Immature natural killer cell (primary cell): ENCODE data around the gene PLA2G4B. TPM values are rescaled to one million over a fixed set of nuclear protein-coding genes. Genes with fewer than 3 reads are reported as not detected.

Source experiments
- DNase-seq, 3 donors: peaks; one replicate each; pipeline ENCODE4 v3.0.0; 2022; ENCODE audit warnings: mixed read lengths in 1 of 3
- H3K27ac Mint-ChIP-seq, 6 donors: one replicate each; pipeline ENCODE4 v1.8.0; 2020; ENCODE audit warnings: mixed read lengths in 6 of 6, mild to moderate bottlenecking in 5 of 6, inconsistent platforms in 4 of 6, moderate library complexity in 3 of 6
- H3K27me3 Mint-ChIP-seq, 3 donors: one replicate each; pipeline ENCODE4 v1.8.0; 2020 to 2021; ENCODE audit warnings: low read depth in 3 of 3, mild to moderate bottlenecking in 3 of 3, mixed read lengths in 3 of 3, moderate library complexity in 3 of 3, inconsistent platforms in 1 of 3
- H3K36me3 Mint-ChIP-seq, 3 donors: one replicate each; pipeline ENCODE4 v1.8.0; 2020; ENCODE audit warnings: mixed read lengths in 3 of 3, inconsistent platforms in 2 of 3, mild to moderate bottlenecking in 2 of 3
- H3K4me1 Mint-ChIP-seq, 2 donors: one replicate each; pipeline ENCODE4 v1.8.0; 2020; ENCODE audit warnings: inconsistent platforms in 2 of 2, mild to moderate bottlenecking in 2 of 2, mixed read lengths in 2 of 2, moderate library complexity in 1 of 2
- H3K4me3 Mint-ChIP-seq, 5 donors: one replicate each; pipeline ENCODE4 v1.8.0; 2020; ENCODE audit warnings: mild to moderate bottlenecking in 5 of 5, mixed read lengths in 5 of 5, inconsistent platforms in 3 of 5, moderate library complexity in 3 of 5
- H3K9me3 Mint-ChIP-seq, 6 donors: one replicate each; pipeline ENCODE4 v1.8.0; 2020; ENCODE audit warnings: mild to moderate bottlenecking in 6 of 6, mixed read lengths in 6 of 6, inconsistent platforms in 4 of 6, moderate library complexity in 3 of 6
- polyA plus RNA-seq, 3 donors: library from polyadenylated mRNA; unstranded; fragments of 300-500 nt; fragmentation: Illumina TruSeq; gene quantifications; one replicate each; pipeline ENCODE4 v1.2.3, GENCODE V29; 2021

The PLA2G4B gene
- polyA plus RNA-seq, 3 donors from 2014 or later: 1.1 to 2.7 TPM; not detected in 1

- peaks cover 6 to 8% of the 10 kb centered on the region in 2 donors for H3K4me1 Mint-ChIP-seq
- H3K4me3 Mint-ChIP-seq: no peak overlapping the region
- no peak for DNase-seq
- H3K9me3 Mint-ChIP-seq: no peaks in the 10 kb centered on the region
- H3K27ac Mint-ChIP-seq: no peak overlapping the region
- peaks cover 16 to 40% (median 16%) of the 10 kb centered on the region in 3 donors for H3K36me3 Mint-ChIP-seq
- H3K27me3 Mint-ChIP-seq: peaks cover 0 to 3% (median 2%) of the 10 kb centered on the region in 3 donors
Measured at GRCh38 chr15:41813426-41813825, 25.2 kb upstream of the PLA2G4B start.

- H3K4me3 Mint-ChIP-seq: no peak overlapping the region
- H3K9me3 Mint-ChIP-seq: no peaks in the 10 kb centered on the region
- peaks cover 0 to 2% (median 0%) of the 10 kb centered on the region in 3 donors for H3K27me3 Mint-ChIP-seq
- no peak overlapping the region for H3K27ac Mint-ChIP-seq
- H3K4me1 Mint-ChIP-seq: peaks cover 6 to 8% of the 10 kb centered on the region in 2 donors
- peaks cover 16 to 43% (median 17%) of the 10 kb centered on the region in 3 donors for H3K36me3 Mint-ChIP-seq
- DNase-seq: no peak
Measured at GRCh38 chr15:41814534-41814933, 24.1 kb upstream of the PLA2G4B start.

GRCh38 chr15:41816788-41817187 is 21.9 kb upstream of the PLA2G4B start:
- DNase-seq: no peak
- H3K27me3 Mint-ChIP-seq: peaks cover 0 to 3% (median 2%) of the 10 kb centered on the region in 3 donors
- H3K9me3 Mint-ChIP-seq: no peaks in the 10 kb centered on the region
- H3K27ac Mint-ChIP-seq: no peak overlapping the region
- H3K36me3 Mint-ChIP-seq: peaks cover 19 to 43% (median 20%) of the 10 kb centered on the region in 3 donors
- H3K4me1 Mint-ChIP-seq: no peaks in the 10 kb centered on the region
- H3K4me3 Mint-ChIP-seq: no peak overlapping the region

- H3K36me3 Mint-ChIP-seq: peaks cover 20 to 43% (median 20%) of the 10 kb centered on the region in 3 donors
- no peaks in the 10 kb centered on the region for H3K4me1 Mint-ChIP-seq
- H3K9me3 Mint-ChIP-seq: no peaks in the 10 kb centered on the region
- DNase-seq: no peak
- H3K4me3 Mint-ChIP-seq: no peak overlapping the region
- H3K27ac Mint-ChIP-seq: peak overlapping the region in 1 of 6 donors; percentile 34
- H3K27me3 Mint-ChIP-seq: peaks cover 0 to 3% (median 2%) of the 10 kb centered on the region in 3 donors
Measured at GRCh38 chr15:41817327-41817726, 21.3 kb upstream of the PLA2G4B start.

- H3K4me1 Mint-ChIP-seq: no peaks in the 10 kb centered on the region
- peaks cover 0 to 3% (median 2%) of the 10 kb centered on the region in 3 donors for H3K27me3 Mint-ChIP-seq
- H3K27ac Mint-ChIP-seq: no peak overlapping the region
- peaks cover 20 to 45% (median 20%) of the 10 kb centered on the region in 3 donors for H3K36me3 Mint-ChIP-seq
- DNase-seq: no peak
- H3K4me3 Mint-ChIP-seq: no peak overlapping the region
- H3K9me3 Mint-ChIP-seq: no peaks in the 10 kb centered on the region
Measured at GRCh38 chr15:41817781-41818180, 20.9 kb upstream of the PLA2G4B start.

GRCh38 chr15:41819455-41820050 is 19.1 kb upstream of the PLA2G4B start:
- H3K27ac Mint-ChIP-seq: no peak overlapping the region
- no peaks in the 10 kb centered on the region for H3K9me3 Mint-ChIP-seq
- H3K4me1 Mint-ChIP-seq: no peaks in the 10 kb centered on the region
- peaks cover 11 to 38% (median 14%) of the 10 kb centered on the region in 3 donors for H3K36me3 Mint-ChIP-seq
- DNase-seq: no peak
- H3K27me3 Mint-ChIP-seq: peaks cover 0 to 3% (median 2%) of the 10 kb centered on the region in 3 donors
- no peak overlapping the region for H3K4me3 Mint-ChIP-seq

GRCh38 chr15:41820791-41821423 is 17.7 kb upstream of the PLA2G4B start:
- Mint-ChIP-seq H3K27me3 (peaks cover 0 to 3% (median 2%) of the 10 kb centered on the region in 3 donors), H3K4me3 (no peak overlapping the region), H3K4me1 (no peaks in the 10 kb centered on the region), H3K9me3 (no peaks in the 10 kb centered on the region), H3K27ac (peak overlapping the region in 1 of 6 donors; percentile 22), H3K36me3 (peaks cover 5 to 29% (median 7%) of the 10 kb centered on the region in 3 donors)
- DNase-seq: no peak

GRCh38 chr15:41821831-41822230 is 16.8 kb upstream of the PLA2G4B start:
- peaks cover 0 to 3% of the 10 kb centered on the region in 2 donors for H3K4me1 Mint-ChIP-seq
- no peak overlapping the region for H3K4me3 Mint-ChIP-seq
- peaks cover 0 to 3% (median 2%) of the 10 kb centered on the region in 3 donors for H3K27me3 Mint-ChIP-seq
- DNase-seq: no peak
- peaks cover 4 to 20% (median 4%) of the 10 kb centered on the region in 3 donors for H3K36me3 Mint-ChIP-seq
- no peak overlapping the region for H3K27ac Mint-ChIP-seq
- no peaks in the 10 kb centered on the region for H3K9me3 Mint-ChIP-seq

- Mint-ChIP-seq H3K4me1 (peaks cover 0 to 3% of the 10 kb centered on the region in 2 donors), H3K27me3 (peaks cover 0 to 3% (median 2%) of the 10 kb centered on the region in 3 donors), H3K36me3 (peaks cover 4 to 15% (median 4%) of the 10 kb centered on the region in 3 donors), H3K4me3 (no peak overlapping the region), H3K27ac (peak overlapping the region in 1 of 6 donors; percentile 68), H3K9me3 (no peaks in the 10 kb centered on the region)
- DNase-seq: no peak
Measured at GRCh38 chr15:41822471-41822870, 16.2 kb upstream of the PLA2G4B start.

GRCh38 chr15:41822957-41823356 is 15.7 kb upstream of the PLA2G4B start:
- Mint-ChIP-seq H3K4me3 (no peak overlapping the region), H3K4me1 (peaks cover 0 to 6% of the 10 kb centered on the region in 2 donors), H3K36me3 (peaks cover 4 to 11% (median 4%) of the 10 kb centered on the region in 3 donors), H3K27me3 (peaks cover 0 to 7% (median 5%) of the 10 kb centered on the region in 3 donors), H3K27ac (no peak overlapping the region), H3K9me3 (no peaks in the 10 kb centered on the region)
- DNase-seq: no peak

- H3K27me3 Mint-ChIP-seq: peaks cover 0 to 10% (median 7%) of the 10 kb centered on the region in 3 donors
- H3K27ac Mint-ChIP-seq: no peak overlapping the region
- peaks cover 4 to 5% (median 4%) of the 10 kb centered on the region in 3 donors for H3K36me3 Mint-ChIP-seq
- no peak for DNase-seq
- H3K9me3 Mint-ChIP-seq: no peaks in the 10 kb centered on the region
- H3K4me1 Mint-ChIP-seq: peaks cover 3 to 9% of the 10 kb centered on the region in 2 donors
- no peak overlapping the region for H3K4me3 Mint-ChIP-seq
Measured at GRCh38 chr15:41823502-41823901, 15.1 kb upstream of the PLA2G4B start.

GRCh38 chr15:41824062-41824745 is 14.4 kb upstream of the PLA2G4B start:
- DNase-seq: no peak
- H3K4me3 Mint-ChIP-seq: no peak overlapping the region
- peaks cover 10 to 15% of the 10 kb centered on the region in 2 donors for H3K4me1 Mint-ChIP-seq
- H3K27ac Mint-ChIP-seq: no peak overlapping the region
- H3K36me3 Mint-ChIP-seq: peaks cover 3 to 4% (median 4%) of the 10 kb centered on the region in 3 donors
- H3K27me3 Mint-ChIP-seq: peaks cover 0 to 14% (median 7%) of the 10 kb centered on the region in 3 donors
- H3K9me3 Mint-ChIP-seq: no peaks in the 10 kb centered on the region

GRCh38 chr15:41825145-41825544 is 13.5 kb upstream of the PLA2G4B start:
- peaks cover 0 to 16% (median 5%) of the 10 kb centered on the region in 3 donors for H3K27me3 Mint-ChIP-seq
- H3K4me1 Mint-ChIP-seq: peaks cover 16 to 20% of the 10 kb centered on the region in 2 donors
- no peak overlapping the region for H3K4me3 Mint-ChIP-seq
- H3K36me3 Mint-ChIP-seq: peaks cover 0 to 7% (median 3%) of the 10 kb centered on the region in 3 donors
- no peaks in the 10 kb centered on the region for H3K9me3 Mint-ChIP-seq
- H3K27ac Mint-ChIP-seq: no peak overlapping the region
- no peak for DNase-seq
